Bronchial epithelial cell (primary cell): ENCODE results near the gene PCED1A. TPM values are rescaled to one million over a fixed set of nuclear protein-coding genes. Genes with fewer than 3 reads are reported as not detected.

ENCODE experiments used
- DNase-seq: peaks from one replicate; pipeline ENCODE4 v3.0.0-alpha.2; 2010; ENCODE audit warnings: low read depth
- FAIRE-seq: peaks from 2 replicates; lab custom pipeline; 2011; peaks lifted over from hg19 to GRCh38; lab: Jason Lieb, UNC
- H3K27me3 ChIP-seq: 2 replicates; pipeline ENCODE4 v1.5.1; 2011; ENCODE audit warnings: low read length; ENCODE audit not compliant: control insufficient read depth, insufficient read depth
- H3K36me3 ChIP-seq: 2 replicates; pipeline ENCODE4 v1.5.1; 2011; ENCODE audit warnings: low read length; ENCODE audit not compliant: control insufficient read depth, insufficient read depth
- H3K4me3 ChIP-seq: 2 replicates; pipeline ENCODE4 v1.5.1; 2011; ENCODE audit warnings: mild to moderate bottlenecking, low read depth, low read length, control low read depth
- CTCF ChIP-seq: IDR thresholded peaks from 2 replicates; pipeline ENCODE4 v1.5.1; 2011; ENCODE audit warnings: mild to moderate bottlenecking, moderate library complexity, low read length, control low read depth, inconsistent platforms; ENCODE audit not compliant: insufficient read depth, severe bottlenecking
- total RNA-seq: library from RNA; depleted of rRNA; stranded (reverse); fragments of >200 nt; gene quantifications from 2 replicates; pipeline ENCODE4 v1.2.1, GENCODE V29; 2014

Gene PCED1A
- total RNA-seq, 1 donor from 2014 or later: 17.9 TPM

- DNase-seq (no peak), FAIRE-seq (no peak)
- Histone ChIP-seq H3K27me3 (no peaks in the 10 kb centered on the region), H3K4me3 (no peak overlapping the region), H3K36me3 (peaks cover 19% of the 10 kb centered on the region)
- no peak for TF ChIP-seq CTCF
Measured at GRCh38 chr20:2864626-2865025, 24.2 kb upstream of the PCED1A start.

- FAIRE-seq: no peak
- Histone ChIP-seq H3K36me3 (peaks cover 12% of the 10 kb centered on the region), H3K27me3 (no peaks in the 10 kb centered on the region), H3K4me3 (no peak overlapping the region)
- DNase-seq: no peak
- TF ChIP-seq CTCF: no peak
Measured at GRCh38 chr20:2859330-2860121, 19.1 kb upstream of the PCED1A start.

- Histone ChIP-seq H3K27me3 (no peaks in the 10 kb centered on the region), H3K4me3 (no peak overlapping the region), H3K36me3 (peaks cover 8% of the 10 kb centered on the region)
- DNase-seq (no peak), FAIRE-seq (peak; percentile 40)
- TF ChIP-seq CTCF: no peak
Measured at GRCh38 chr20:2858591-2858990, 18.1 kb upstream of the PCED1A start.

- no peak for TF ChIP-seq CTCF
- DNase-seq: no peak
Measured at GRCh38 chr20:2851086-2851485, 10.6 kb upstream of the PCED1A start.

GRCh38 chr20:2849529-2849928 lies 9.1 kb upstream of the PCED1A start:
- TF ChIP-seq CTCF: no peak
- Histone ChIP-seq H3K27me3 (no peaks in the 10 kb centered on the region), H3K36me3 (peaks cover 1% of the 10 kb centered on the region), H3K4me3 (no peak overlapping the region)
- DNase-seq (no peak), FAIRE-seq (no peak)

More at GRCh38 chr20:2851086-2851485, 10.6 kb upstream of the PCED1A start:
- Histone ChIP-seq H3K27me3 (no peaks in the 10 kb centered on the region), H3K36me3 (peaks cover 1% of the 10 kb centered on the region), H3K4me3 (no peak overlapping the region)
- no peak for FAIRE-seq

- Histone ChIP-seq H3K4me3 (no peak overlapping the region), H3K27me3 (no peaks in the 10 kb centered on the region), H3K36me3 (peaks cover 1% of the 10 kb centered on the region)
- DNase-seq: no peak
- TF ChIP-seq CTCF: no peak
- FAIRE-seq: no peak
Measured at GRCh38 chr20:2847802-2848201, 7.3 kb upstream of the PCED1A start.
